ENCODE data around the gene PDHX. TPM values are rescaled to one million over a fixed set of nuclear protein-coding genes. Genes with fewer than 3 reads are reported as not detected.

The PDHX gene
- total and polyA plus RNA-seq, 2 of the 4 experiments (the other 2 are of a cell fraction) = 19.8 to 26.7 TPM

GRCh38 chr11:35042224-35042623 lies 125.8 kb downstream of the PDHX start:
- Histone ChIP-seq H4K8ac (ENCODE audit: low read depth in 2 of 2, low read length in 2 of 2) (no peak overlapping the region), H3K4ac (ENCODE audit: low read depth, low read length) (no peak overlapping the region), H3K4me1 (ENCODE audit: control insufficient read depth, insufficient read depth, low read length) (no peaks in the 10 kb centered on the region; the same call in 1 of the 2 replicates), H3K9me3 (ENCODE audit: control insufficient read depth, insufficient read depth, low read length) (no peaks in the 10 kb centered on the region), H2BK15ac (ENCODE audit: low read depth, low read length) (no peak overlapping the region), H3K18ac (ENCODE audit: low read depth, low read length) (no peak overlapping the region), H3K36me3 (ENCODE audit: control insufficient read depth, insufficient read depth, low read length) (no peaks in the 10 kb centered on the region), H3K79me1 (ENCODE audit: low read depth in 1 of 2, low read length in 2 of 2) (no peaks in the 10 kb centered on the region), H3K56ac (ENCODE audit: extremely low read depth, insufficient read depth, low read length) (no peak overlapping the region), H3K4me3 (ENCODE audit: insufficient read depth, low read depth, low read length) (no peak overlapping the region), H3K4me2 (ENCODE audit: low read depth, low read length) (no peak overlapping the region), H2BK120ac (ENCODE audit: low read depth, low read length) (no peak overlapping the region), H2BK5ac (ENCODE audit: low read depth, low read length, poor library complexity, severe bottlenecking) (no peak overlapping the region), H2AK5ac (ENCODE audit: low read depth, low read length) (no peak overlapping the region), H3K27me3 (ENCODE audit: control insufficient read depth, insufficient read depth, low read length) (no peaks in the 10 kb centered on the region), H2BK20ac (ENCODE audit: low read depth, low read length) (no peak overlapping the region), H4K5ac (ENCODE audit: low read depth, low read length) (no peak overlapping the region), H2AK9ac (replicated peaks; ENCODE audit: low read depth, low read length, poor library complexity) (no peak overlapping the region), H3K14ac (replicated peaks; ENCODE audit: low read depth, low read length) (no peak overlapping the region), H3K23ac (ENCODE audit: low read depth, low read length) (no peak overlapping the region), H4K91ac (ENCODE audit: insufficient read depth, low read depth, low read length) (no peak overlapping the region), H3K27ac (ENCODE audit: insufficient read depth, low read length) (no peak overlapping the region), H4K20me1 (ENCODE audit: insufficient read depth, low read length) (no peaks in the 10 kb centered on the region), H3K9ac (ENCODE audit: low read depth, low read length) (no peak overlapping the region), H2AFZ (replicated peaks; ENCODE audit: low read length, poor library complexity) (no peak overlapping the region), H3K9me1 (ENCODE audit: insufficient read depth, low read length) (no peaks in the 10 kb centered on the region; the same call in 1 of the 2 replicates)
- BruUV-seq (replicated peaks) = no TSS peak
- ChIA-PET CTCF (no interaction called here), POLR2A (ENCODE audit: unreplicated experiment) (no interaction called here)
- dilution Hi-C loops (cut with HindIII; ENCODE audit: low sequenced_read_pairs, unreplicated experiment) = no loop called here
- DNase-seq (no peak), ATAC-seq (ENCODE audit: low read depth) (no peak)
- in situ Hi-C loops (cut with MboI; ENCODE audit: low sequenced_read_pairs) = no loop called here
- no peak for TF ChIP-seq RFX5 (IDR thresholded peaks at IDR 0.05; ENCODE audit: low read depth, low read length)
- TF ChIP-seq CTCF (conservative IDR thresholded peaks at IDR 0.05; ENCODE audit: low read depth, low read length) = no peak
- no peak for TF ChIP-seq SMC3 (IDR thresholded peaks at IDR 0.05; ENCODE audit: low read depth, low read length)
- TF ChIP-seq RAD21 (IDR thresholded peaks at IDR 0.05; ENCODE audit: low read length) = no peak
- no peak for TF ChIP-seq CHD1 (IDR thresholded peaks at IDR 0.05; ENCODE audit: low read depth, low read length)
- TF ChIP-seq USF2 (IDR thresholded peaks at IDR 0.05; ENCODE audit: low read depth, low read length) = no peak
- intact Hi-C loops (cut with micrococcal nuclease) = no loop called here
